Endothelial cell of umbilical vein (primary cell): ENCODE data around the gene R3HDM1. TPM values are rescaled to one million over a fixed set of nuclear protein-coding genes. Genes with fewer than 3 reads are reported as not detected.

Source experiments
- BruUV-seq: library from RNA; stranded (reverse); fragments of 400-500 nt; replicated peaks from 2 replicates; lab custom pipeline; 2021; lab: Mats Ljungman, UMichigan
- CTCF ChIA-PET: fragments of 300-600, 350-600 bp; sonication (Branson Sonifier 250); formaldehyde crosslinking; loops from one replicate; lab custom pipeline; 2021; ENCODE audit warnings: antibody characterized with exemption, inconsistent platforms; lab: Charles Lee
- POLR2A ChIA-PET: fragments of 300-600, 350-600 bp; sonication (Branson Sonifier 250); formaldehyde crosslinking; loops from one replicate; lab custom pipeline; 2021; ENCODE audit warnings: antibody characterized with exemption, inconsistent platforms; lab: Charles Lee
- DNase-seq: peaks from one replicate; pipeline ENCODE4 v3.0.0-alpha.2; 2011; ENCODE audit warnings: low read depth, low spot score
- FAIRE-seq: peaks from 2 replicates; lab custom pipeline; 2011; peaks lifted over from hg19 to GRCh38; lab: Jason Lieb, UNC
- H2AFZ ChIP-seq: 2 replicates; pipeline ENCODE4 v1.6.0; 2012; ENCODE audit warnings: low read depth, low read length, control low read depth, inconsistent platforms
- H3K27ac ChIP-seq: 2 replicates; pipeline ENCODE4 v1.5.1; 2011; ENCODE audit warnings: low read depth, mild to moderate bottlenecking, control low read depth, low read length, moderate library complexity; ENCODE audit not compliant: insufficient read depth
- H3K27me3 ChIP-seq, 2 experiments: 2 replicates each; pipeline versions ENCODE4 v1.6.0 to v1.6.1; 2011; ENCODE audit warnings: low read length in 2 of 2, mixed read lengths in 1 of 2; ENCODE audit not compliant: control insufficient read depth in 2 of 2, insufficient read depth in 2 of 2
- H3K36me3 ChIP-seq, 2 experiments: 2 replicates in 1 of 2; 3 replicates in 1 of 2; pipeline ENCODE4 v1.5.1; 2011; ENCODE audit warnings: low read length in 2 of 2, mild to moderate bottlenecking in 1 of 2, moderate library complexity in 1 of 2; ENCODE audit not compliant: control insufficient read depth in 2 of 2, insufficient read depth in 2 of 2; ENCODE audit errors: extremely low read depth in 1 of 2
- H3K4me1 ChIP-seq: 3 replicates; pipeline ENCODE4 v1.5.1; 2011; ENCODE audit warnings: mild to moderate bottlenecking, low read length; ENCODE audit not compliant: control insufficient read depth, insufficient read depth; ENCODE audit errors: extremely low read depth
- H3K4me2 ChIP-seq: 2 replicates; pipeline ENCODE4 v1.6.1; 2011; ENCODE audit warnings: low read length, control low read depth, mixed read lengths; ENCODE audit not compliant: insufficient read depth
- H3K4me3 ChIP-seq, 3 experiments: fragments of 200-600 bp in 1 of 3; sonication (generic), shearing (Covaris generic) in 1 of 3; replicated peaks in 1 of 3; 2 replicates each; pipeline ENCODE4 v1.5.1; 2011 to 2016; ENCODE audit warnings: control low read depth in 3 of 3, low read length in 3 of 3, mild to moderate bottlenecking in 2 of 3, inconsistent platforms in 1 of 3, low read depth in 1 of 3, moderate library complexity in 1 of 3; ENCODE audit not compliant: insufficient read depth in 1 of 3
- H3K79me2 ChIP-seq: 2 replicates; pipeline ENCODE4 v1.6.0; 2012; ENCODE audit warnings: low read length, inconsistent platforms; ENCODE audit not compliant: control insufficient read depth, insufficient read depth
- H3K9ac ChIP-seq: replicated peaks from 2 replicates; pipeline ENCODE3; 2011; ENCODE audit warnings: low read length, control low read depth; ENCODE audit not compliant: insufficient read depth; ENCODE audit errors: extremely low read depth
- H3K9me1 ChIP-seq: replicated peaks from 3 replicates; pipeline ENCODE4 v1.6.0; 2011; ENCODE audit warnings: mild to moderate bottlenecking, low read length; ENCODE audit not compliant: control insufficient read depth, insufficient read depth; ENCODE audit errors: extremely low read depth
- H3K9me3 ChIP-seq: replicated peaks from 2 replicates; pipeline ENCODE4 v1.5.1; 2012; ENCODE audit warnings: low read length, inconsistent platforms; ENCODE audit not compliant: control insufficient read depth, insufficient read depth
- H4K20me1 ChIP-seq: replicated peaks from 2 replicates; pipeline ENCODE3; 2011; ENCODE audit warnings: mild to moderate bottlenecking, low read length; ENCODE audit not compliant: control insufficient read depth, insufficient read depth; ENCODE audit errors: extremely low read depth
- CTCF ChIP-seq, 2 donors: IDR thresholded peaks; 1 replicate in 1 of 2; 2 replicates in 1 of 2; pipeline ENCODE4 v1.5.1; 2011; ENCODE audit warnings: low read length in 2 of 2, mild to moderate bottlenecking in 2 of 2, moderate library complexity in 2 of 2, control low read depth in 1 of 2, inconsistent platforms in 1 of 2, low read depth in 1 of 2; ENCODE audit not compliant: insufficient read depth in 1 of 2; ENCODE audit errors: extremely low read depth in 1 of 2
- EZH2 ChIP-seq: IDR thresholded peaks from 2 replicates; pipeline ENCODE4 v1.6.1; 2012; ENCODE audit warnings: borderline replicate concordance, low read depth, mild to moderate bottlenecking, moderate library complexity, low read length, inconsistent platforms; ENCODE audit not compliant: severe bottlenecking
- FOS ChIP-seq: IDR thresholded peaks from 2 replicates; pipeline ENCODE4 v1.6.1; 2011; ENCODE audit warnings: mild to moderate bottlenecking, low read length, moderate library complexity, borderline replicate concordance; ENCODE audit not compliant: insufficient read depth
- JUN ChIP-seq: IDR thresholded peaks from 2 replicates; pipeline ENCODE4 v1.6.1; 2011; ENCODE audit warnings: borderline replicate concordance, low read depth; ENCODE audit not compliant: insufficient read length, insufficient read depth
- dilution Hi-C: fragments of 300-500 bp; cut with MboI; formaldehyde crosslinking; loops from one replicate; pipeline ENCODE4 v1.15.0; 2019; ENCODE audit warnings: low sequenced_read_pairs; ENCODE audit not compliant: extremely low pct_ligation_motif_present
- intact Hi-C: fragments of 100-400 bp; cut with micrococcal nuclease; formaldehyde crosslinking; loops from one replicate; pipeline ENCODE4 v1.10.0; 2022
- polyA plus RNA-seq, 4 experiments: library from polyadenylated mRNA; depleted of rRNA in 3 of 4; stranded (reverse) in 3 of 4; unstranded in 1 of 4; fragments of >200 nt; gene quantifications; 2 replicates each; pipeline versions ENCODE4 v1.2.1 to v1.2.3, GENCODE V29; 2011 to 2012; ENCODE audit warnings: missing spikeins in 1 of 4
- total RNA-seq: library from RNA; stranded (reverse); gene quantifications from 2 replicates; pipeline ENCODE4 v1.2.3, GENCODE V29; 2021

R3HDM1 gene
- total and polyA plus RNA-seq, 2 donors (not counting 3 experiments of a cell fraction or from before 2014, with no cell fraction given) = 36.6 to 61.8 TPM

DNA sequence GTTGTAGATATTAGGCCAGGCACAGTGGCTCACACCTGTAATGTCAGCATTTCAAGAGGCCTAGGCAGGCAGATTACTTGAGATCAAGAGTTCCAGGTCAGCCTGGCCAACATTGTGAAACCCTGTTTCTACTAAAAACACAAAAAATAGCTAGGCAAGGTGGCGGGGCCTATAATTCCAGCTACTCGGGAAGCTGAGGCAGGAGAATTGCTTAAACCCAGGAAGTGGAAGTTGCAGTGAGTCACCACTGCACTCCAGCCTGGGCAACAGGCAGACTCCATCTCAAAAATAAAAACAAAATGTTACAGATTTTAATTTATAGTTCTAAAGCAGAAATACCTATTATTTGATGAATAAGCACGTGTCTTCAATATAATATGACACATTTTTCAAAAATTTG lies 144.7 kb downstream of the R3HDM1 start:
- H3K27ac ChIP-seq = peak overlapping the region; percentile 3
- H3K9me3 ChIP-seq = no peaks in the 10 kb centered on the region
- DNase-seq = peak; percentile 18
- no TSS peak for BruUV-seq
- H3K4me3 ChIP-seq = no peak overlapping the region
- intact Hi-C loops = no loop called here
- ChIA-PET POLR2A (no interaction called here), CTCF (interaction anchor here (1.0 to 1.1 kb wide), 2 partner anchors 10 kb away, joined by 3 read pairs; no protein-coding TSS in a partner anchor)
- H3K79me2 ChIP-seq = no peaks in the 10 kb centered on the region
- H3K4me1 ChIP-seq = peaks cover 11% of the 10 kb centered on the region
- dilution Hi-C loops = no loop called here
- no peak overlapping the region for H3K9ac ChIP-seq
- TF ChIP-seq CTCF (IDR thresholded peaks at IDR 0.05; ENCODE audit: extremely low read depth in 1 of 2, insufficient read depth in 1 of 2, low read depth in 1 of 2, low read length in 2 of 2) (no peak), FOS (peak; percentile 48), JUN (no peak), EZH2 (no peak)
- no peaks in the 10 kb centered on the region for H3K27me3 ChIP-seq
- FAIRE-seq = peak; percentile 35
- no peaks in the 10 kb centered on the region for H3K9me1 ChIP-seq
- H3K36me3 ChIP-seq = peaks cover 3 to 5% of the 10 kb centered on the region in 2 experiments
- no peaks in the 10 kb centered on the region for H4K20me1 ChIP-seq
- peak overlapping the region; percentile 16 for H3K4me2 ChIP-seq
- peak overlapping the region; percentile 9 for H2AFZ ChIP-seq

GRCh38 chr2:135679125-135679524 lies 147.8 kb downstream of the R3HDM1 start:
- H3K36me3 ChIP-seq = peaks cover 3 to 5% of the 10 kb centered on the region in 2 experiments
- H3K9ac ChIP-seq = no peak overlapping the region
- no peaks in the 10 kb centered on the region for H3K9me1 ChIP-seq
- no peak for TF ChIP-seq CTCF (IDR thresholded peaks at IDR 0.05; ENCODE audit: extremely low read depth in 1 of 2, insufficient read depth in 1 of 2, low read depth in 1 of 2, low read length in 2 of 2)
- TF ChIP-seq EZH2 = no peak
- H3K4me1 ChIP-seq = peaks cover 11% of the 10 kb centered on the region
- BruUV-seq = no TSS peak
- no peak overlapping the region for H3K27ac ChIP-seq
- H3K9me3 ChIP-seq = no peaks in the 10 kb centered on the region
- FAIRE-seq (no peak), DNase-seq (no peak)
- H3K4me3 ChIP-seq = no peak overlapping the region
- no peak overlapping the region for H2AFZ ChIP-seq
- H3K4me2 ChIP-seq = no peak overlapping the region
- ChIA-PET POLR2A (no interaction called here), CTCF (interaction anchor here (0.9 to 1.0 kb wide), 4 partner anchors 9 to 675 kb away, joined by 3 read pairs; no protein-coding TSS in a partner anchor)
- H4K20me1 ChIP-seq = no peaks in the 10 kb centered on the region
- intact Hi-C loops = no loop called here
- H3K27me3 ChIP-seq = no peaks in the 10 kb centered on the region
- H3K79me2 ChIP-seq = no peaks in the 10 kb centered on the region
- dilution Hi-C loops = no loop called here
